Vagina (tissue), 2 donors: ENCODE results near the gene DDIT4. TPM values are rescaled to one million over a fixed set of nuclear protein-coding genes. Genes with fewer than 3 reads are reported as not detected.
"Not testable (repeated sequence)": the region's sequence is repeated elsewhere in the genome, so short reads cannot be mapped to it uniquely, and the experiment has no call there.

Experiments
- DNase-seq, 2 donors: peaks; one replicate each; pipeline ENCODE4 v3.0.0-alpha.2; 2017; ENCODE audit errors: extremely low spot score in 2 of 2
- H3K27ac ChIP-seq: fragments of 200-600 bp; sonication (generic); one replicate; pipeline ENCODE4 v1.5.1; 2019
- H3K27me3 ChIP-seq: fragments of 200-600 bp; sonication (generic); one replicate; pipeline ENCODE4 v1.5.1; 2019
- H3K36me3 ChIP-seq, 2 donors: fragments of 200-600 bp; sonication (generic); one replicate each; pipeline ENCODE4 v1.5.1; 2017 to 2019
- H3K4me1 ChIP-seq: fragments of 200-600 bp; sonication (generic); one replicate; pipeline ENCODE4 v1.5.1; 2019
- H3K4me3 ChIP-seq, 2 donors: fragments of 200-600 bp; sonication (generic); 1 replicate in 1 of 2; 2 replicates in 1 of 2; pipeline ENCODE4 v1.5.1; 2016 to 2019
- H3K9me3 ChIP-seq: fragments of 200-600 bp; sonication (generic); one replicate; pipeline ENCODE4 v1.5.1; 2019
- CTCF ChIP-seq, 3 experiments: fragments of 450-650 bp in 2 of 3; fragments of 200-600 bp in 1 of 3; sonication (generic) in 1 of 3; IDR thresholded peaks; one replicate each; pipeline ENCODE4 v1.5.1; 2017 to 2019; ENCODE audit warnings: antibody characterized with exemption in 3 of 3, mild to moderate bottlenecking in 2 of 3, moderate library complexity in 2 of 3
- POLR2A ChIP-seq, 2 donors: fragments of 450-650 bp; IDR thresholded peaks; one replicate each; pipeline ENCODE4 v1.6.1; 2017; ENCODE audit warnings: antibody characterized with exemption in 2 of 2, mild to moderate bottlenecking in 2 of 2, moderate library complexity in 2 of 2
- POLR2AphosphoS5 ChIP-seq, 2 donors: sonication (generic); formaldehyde crosslinking; IDR thresholded peaks; one replicate each; pipeline ENCODE4 v1.9.0; 2017; ENCODE audit warnings: antibody characterized with exemption in 2 of 2, mild to moderate bottlenecking in 2 of 2, low read depth in 1 of 2; ENCODE audit not compliant: insufficient read depth in 1 of 2
- intact Hi-C: fragments of 100-400 bp; cut with DNase I; formaldehyde crosslinking; loops from one replicate; pipeline ENCODE4 v1.15.1; 2023
- total RNA-seq: library from RNA; depleted of rRNA; stranded (reverse); fragments of >200 nt; gene quantifications from one replicate; pipeline ENCODE4 v1.2.3, GENCODE V29; 2016

Gene DDIT4
- total RNA-seq, 1 donor from 2014 or later = 1,063 TPM

- H3K27ac ChIP-seq = peak overlapping the region; percentile 98
- no peaks in the 10 kb centered on the region for H3K9me3 ChIP-seq
- TF ChIP-seq CTCF (IDR thresholded peaks at IDR 0.05) (peak in 2 of 3 experiments; percentile 20 to 24), POLR2A (IDR thresholded peaks at IDR 0.05) (no peak), POLR2AphosphoS5 (IDR thresholded peaks at IDR 0.05; ENCODE audit: insufficient read depth in 1 of 2, low read depth in 1 of 2) (peak; percentile 27 to 88)
- no peaks in the 10 kb centered on the region for H3K27me3 ChIP-seq
- H3K4me3 ChIP-seq = no peak overlapping the region
- intact Hi-C loops = no loop called here
- DNase-seq = peak in 1 of 2 donors; percentile 95
- H3K4me1 ChIP-seq = peaks cover 75% of the 10 kb centered on the region
- H3K36me3 ChIP-seq = no peaks in the 10 kb centered on the region
Observed at GRCh38 chr10:72243822-72244437, 29.8 kb upstream of the DDIT4 start.

- no peaks in the 10 kb centered on the region for H3K9me3 ChIP-seq
- intact Hi-C loops = no loop called here
- H3K27me3 ChIP-seq = no peaks in the 10 kb centered on the region
- H3K36me3 ChIP-seq = no peaks in the 10 kb centered on the region
- peak overlapping the region; percentile 98 for H3K27ac ChIP-seq
- H3K4me1 ChIP-seq = peaks cover 82% of the 10 kb centered on the region
- H3K4me3 ChIP-seq = no peak overlapping the region
- TF ChIP-seq POLR2A (IDR thresholded peaks at IDR 0.05) = no peak
- no peak for TF ChIP-seq CTCF (IDR thresholded peaks at IDR 0.05)
- TF ChIP-seq POLR2AphosphoS5 (IDR thresholded peaks at IDR 0.05; ENCODE audit: insufficient read depth in 1 of 2, low read depth in 1 of 2) = no peak
- no peak for DNase-seq
Observed at GRCh38 chr10:72244573-72245038, 29.1 kb upstream of the DDIT4 start.

- Histone ChIP-seq H3K9me3 (no peaks in the 10 kb centered on the region), H3K36me3 (no peaks in the 10 kb centered on the region), H3K4me3 (no peak overlapping the region), H3K4me1 (peaks cover 97% of the 10 kb centered on the region), H3K27me3 (no peaks in the 10 kb centered on the region), H3K27ac (peak overlapping the region; percentile 98)
- intact Hi-C loops = no loop called here
- TF ChIP-seq POLR2AphosphoS5 (IDR thresholded peaks at IDR 0.05; ENCODE audit: insufficient read depth in 1 of 2, low read depth in 1 of 2) (no peak), CTCF (IDR thresholded peaks at IDR 0.05) (no peak), POLR2A (IDR thresholded peaks at IDR 0.05) (no peak)
- DNase-seq = no peak
Observed at GRCh38 chr10:72245949-72246525, 27.7 kb upstream of the DDIT4 start.

- Histone ChIP-seq H3K36me3 (no peaks in the 10 kb centered on the region), H3K9me3 (no peaks in the 10 kb centered on the region), H3K27ac (peak overlapping the region; percentile 98), H3K4me3 (peak overlapping the region; percentile 12 to 37), H3K27me3 (no peaks in the 10 kb centered on the region), H3K4me1 (peaks cover 100% of the 10 kb centered on the region)
- peak in 1 of 2 donors; percentile 35 for TF ChIP-seq POLR2A (IDR thresholded peaks at IDR 0.05)
- TF ChIP-seq POLR2AphosphoS5 (IDR thresholded peaks at IDR 0.05; ENCODE audit: insufficient read depth in 1 of 2, low read depth in 1 of 2) = peak; percentile 91 to 96
- TF ChIP-seq CTCF (IDR thresholded peaks at IDR 0.05) = no peak
- intact Hi-C loops = no loop called here
- peak in 1 of 2 donors; percentile 98 for DNase-seq
Observed at GRCh38 chr10:72248468-72249151, 25.1 kb upstream of the DDIT4 start.

- intact Hi-C loops, H3K36me3 ChIP-seq, DNase-seq, H3K9me3 ChIP-seq, H3K27me3 ChIP-seq: not testable (repeated sequence)
- Histone ChIP-seq H3K4me1 (peaks cover 100% of the 10 kb centered on the region), H3K27ac (peak overlapping the region; percentile 98), H3K4me3 (peak overlapping the region in 1 of 2 donors; percentile 37)
Observed at GRCh38 chr10:72249176-72249862, 24.4 kb upstream of the DDIT4 start.
